Measurements from ENCODE around the gene IMP3.
A peak's percentile ranks its signal among the peaks of the same experiment; 100 is the strongest.
"Not testable (repeated sequence)": the region's sequence is repeated elsewhere in the genome, so short reads cannot be mapped to it uniquely, and the experiment has no call there.

IMP3 gene, protein sequence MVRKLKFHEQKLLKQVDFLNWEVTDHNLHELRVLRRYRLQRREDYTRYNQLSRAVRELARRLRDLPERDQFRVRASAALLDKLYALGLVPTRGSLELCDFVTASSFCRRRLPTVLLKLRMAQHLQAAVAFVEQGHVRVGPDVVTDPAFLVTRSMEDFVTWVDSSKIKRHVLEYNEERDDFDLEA

GRCh38 chr15:75639709-75640482 is at the start of gene IMP3:
Gene IMP3 (minus strand): TSS chr15:75640224. CDS start chr15:75640168, 56 bp downstream.
- peak within 1 kb of the TSS; percentile 85 for H3K27ac ChIP-seq
- 0 out of 2 replicates have a peak, but pooled peaks cover 4% of the 10 kb centered on the region for H3K36me3 ChIP-seq (ENCODE audit: insufficient read depth)
- H4K20me1 ChIP-seq (ENCODE audit: insufficient read depth), result no peaks in the 10 kb centered on the region
- H3K4me2 ChIP-seq, result peak within 1 kb of the TSS; percentile 70
- H3K79me2 ChIP-seq (ENCODE audit: insufficient read depth, low read depth), result peaks cover 32% of the 10 kb centered on the region
- H3K9ac ChIP-seq, result peak within 1 kb of the TSS; percentile 89
- TF ChIP-seq CTCF (conservative IDR thresholded peaks at IDR 0.05; ENCODE audit: low read depth, low read length), result no peak
- peaks cover 32% of the 10 kb centered on the region for H3K4me1 ChIP-seq (ENCODE audit: low read depth, poor library complexity, severe bottlenecking)
- H2AFZ ChIP-seq (ENCODE audit: low read depth), result peak within 1 kb of the TSS; percentile 68
- no peak within 1 kb of the TSS for H3K4me3 ChIP-seq (IDR thresholded peaks at IDR 0.05; ENCODE audit: insufficient read depth, low read depth, low read length)
- no peaks in the 10 kb centered on the region for H3K27me3 ChIP-seq (ENCODE audit: insufficient read depth, low read depth)

DNA sequence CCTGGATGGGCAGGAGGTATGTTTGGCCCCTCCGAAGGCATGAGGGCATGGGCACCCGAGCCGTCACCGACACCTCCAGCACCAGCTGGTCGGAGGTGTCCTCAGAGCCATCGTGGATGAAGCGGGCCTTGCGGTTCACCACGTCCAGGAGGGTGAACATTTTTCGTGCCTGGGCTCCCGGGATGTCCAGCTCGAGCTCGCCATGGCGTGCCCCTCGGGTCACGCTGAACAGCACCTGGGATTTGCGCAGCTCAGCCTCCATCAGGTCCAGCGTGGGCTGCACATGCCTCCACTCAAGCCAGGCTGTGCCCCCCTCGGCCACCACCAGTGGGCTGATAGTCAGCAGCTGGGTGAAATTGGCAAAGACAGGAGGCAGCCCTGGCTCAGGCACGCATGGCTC is 49.4 kb upstream of the IMP3 start:
- not testable (repeated sequence) for H3K4me2 ChIP-seq; H3K9ac ChIP-seq; H3K27me3 ChIP-seq (ENCODE audit: insufficient read depth, low read depth); H3K4me1 ChIP-seq (ENCODE audit: low read depth, poor library complexity, severe bottlenecking); H3K27ac ChIP-seq; H3K4me3 ChIP-seq (IDR thresholded peaks at IDR 0.05; ENCODE audit: insufficient read depth, low read depth, low read length); H3K79me2 ChIP-seq (ENCODE audit: insufficient read depth, low read depth); H3K36me3 ChIP-seq (ENCODE audit: insufficient read depth); H4K20me1 ChIP-seq (ENCODE audit: insufficient read depth); H2AFZ ChIP-seq (ENCODE audit: low read depth)

- Histone ChIP-seq H3K79me2 (ENCODE audit: insufficient read depth, low read depth) (no peaks in the 10 kb centered on the region), H2AFZ (ENCODE audit: low read depth) (no peak overlapping the region), H3K4me3 (IDR thresholded peaks at IDR 0.05; ENCODE audit: insufficient read depth, low read depth, low read length) (no peak overlapping the region), H3K36me3 (ENCODE audit: insufficient read depth) (no peaks in the 10 kb centered on the region), H3K4me1 (ENCODE audit: low read depth, poor library complexity, severe bottlenecking) (no peaks in the 10 kb centered on the region), H4K20me1 (ENCODE audit: insufficient read depth) (no peaks in the 10 kb centered on the region), H3K27ac (no peak overlapping the region), H3K9ac (no peak overlapping the region), H3K27me3 (ENCODE audit: insufficient read depth, low read depth) (no peaks in the 10 kb centered on the region; the same call in 1 of the 2 replicates), H3K4me2 (no peak overlapping the region)
- no peak for TF ChIP-seq CTCF (conservative IDR thresholded peaks at IDR 0.05; ENCODE audit: low read depth, low read length)
These were observed 48.8 kb upstream of the IMP3 start for GRCh38 chr15:75688831-75689230.

DNA sequence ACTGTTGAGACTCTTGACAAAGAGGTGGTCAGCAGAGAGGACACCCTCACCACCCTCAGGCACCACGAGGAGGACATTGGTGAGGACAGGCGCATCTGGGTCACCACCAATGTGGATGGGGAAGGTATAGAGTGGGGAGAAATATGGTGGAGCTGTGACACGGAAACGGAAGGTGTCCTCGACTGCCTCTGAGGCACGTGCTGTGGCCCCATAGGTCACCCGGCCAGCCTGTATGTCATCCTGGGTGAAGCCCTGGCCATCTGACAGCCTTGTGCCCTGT is 48.2 kb upstream of the IMP3 start:
- Histone ChIP-seq H3K4me2 (no peak overlapping the region), H3K4me1 (ENCODE audit: low read depth, poor library complexity, severe bottlenecking) (no peaks in the 10 kb centered on the region), H3K36me3 (ENCODE audit: insufficient read depth) (no peaks in the 10 kb centered on the region), H3K27me3 (ENCODE audit: insufficient read depth, low read depth) (no peaks in the 10 kb centered on the region; the same call in 1 of the 2 replicates), H2AFZ (ENCODE audit: low read depth) (no peak overlapping the region), H3K4me3 (IDR thresholded peaks at IDR 0.05; ENCODE audit: insufficient read depth, low read depth, low read length) (no peak overlapping the region), H3K27ac (no peak overlapping the region), H4K20me1 (ENCODE audit: insufficient read depth) (no peaks in the 10 kb centered on the region), H3K79me2 (ENCODE audit: insufficient read depth, low read depth) (no peaks in the 10 kb centered on the region), H3K9ac (no peak overlapping the region)
- no peak for TF ChIP-seq CTCF (conservative IDR thresholded peaks at IDR 0.05; ENCODE audit: low read depth, low read length)

Measured in KMS-11 (cell line).